Tibial nerve (tissue), 4 donors: ENCODE data around the gene PACSIN1.

ENCODE experiments used
- CTCF ChIP-seq, 5 experiments: fragments of 200-600 bp in 3 of 5; fragments of 450-650 bp in 2 of 5; sonication (generic) in 3 of 5; IDR thresholded peaks; one replicate each; pipeline ENCODE4 v1.5.1; 2016 to 2019; ENCODE audit warnings: antibody characterized with exemption in 5 of 5, mild to moderate bottlenecking in 3 of 5, moderate library complexity in 2 of 5
- EP300 ChIP-seq, 2 donors: sonication (generic); formaldehyde crosslinking; IDR thresholded peaks; one replicate each; pipeline ENCODE4 v1.6.1; 2017; ENCODE audit warnings: antibody characterized with exemption in 2 of 2, mild to moderate bottlenecking in 1 of 2
- POLR2A ChIP-seq, 2 donors: fragments of 450-650 bp; IDR thresholded peaks; one replicate each; pipeline ENCODE4 v1.6.1; 2017; ENCODE audit warnings: antibody characterized with exemption in 2 of 2, mild to moderate bottlenecking in 2 of 2, moderate library complexity in 2 of 2

DNA sequence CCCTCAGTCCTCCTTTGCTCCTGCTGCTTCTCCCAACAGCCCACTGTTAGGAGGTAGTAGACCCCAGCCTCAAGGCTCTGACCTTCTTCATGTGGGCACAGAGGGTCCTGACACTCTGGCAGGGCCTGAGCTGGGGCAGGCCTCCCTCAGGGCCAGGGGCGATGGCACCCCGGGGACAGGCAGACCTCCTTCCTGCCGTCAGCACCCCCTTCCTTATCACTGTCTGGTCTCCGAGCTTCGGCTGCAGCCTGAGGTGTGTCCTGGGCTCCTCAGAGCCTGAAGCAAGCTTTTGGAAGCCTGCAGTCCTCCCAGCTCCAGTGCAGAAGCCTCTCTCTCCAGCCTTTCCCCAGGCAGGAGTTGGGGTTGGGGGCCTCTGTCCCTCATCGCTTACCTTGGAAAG lies 68.3 kb downstream of the PACSIN1 start:
- TF ChIP-seq POLR2A (IDR thresholded peaks at IDR 0.05), result no peak
- TF ChIP-seq CTCF (IDR thresholded peaks at IDR 0.05), result no peak
- TF ChIP-seq EP300 (IDR thresholded peaks at IDR 0.05), result no peak
